Ishikawa (cell line): ENCODE results near the gene FURIN.

Experiments
- NFIC ChIP-seq: IDR thresholded peaks from 2 replicates; pipeline ENCODE4 v1.6.1; 2012
- TEAD4 ChIP-seq: IDR thresholded peaks from 2 replicates; pipeline ENCODE4 v1.6.1; 2012

DNA sequence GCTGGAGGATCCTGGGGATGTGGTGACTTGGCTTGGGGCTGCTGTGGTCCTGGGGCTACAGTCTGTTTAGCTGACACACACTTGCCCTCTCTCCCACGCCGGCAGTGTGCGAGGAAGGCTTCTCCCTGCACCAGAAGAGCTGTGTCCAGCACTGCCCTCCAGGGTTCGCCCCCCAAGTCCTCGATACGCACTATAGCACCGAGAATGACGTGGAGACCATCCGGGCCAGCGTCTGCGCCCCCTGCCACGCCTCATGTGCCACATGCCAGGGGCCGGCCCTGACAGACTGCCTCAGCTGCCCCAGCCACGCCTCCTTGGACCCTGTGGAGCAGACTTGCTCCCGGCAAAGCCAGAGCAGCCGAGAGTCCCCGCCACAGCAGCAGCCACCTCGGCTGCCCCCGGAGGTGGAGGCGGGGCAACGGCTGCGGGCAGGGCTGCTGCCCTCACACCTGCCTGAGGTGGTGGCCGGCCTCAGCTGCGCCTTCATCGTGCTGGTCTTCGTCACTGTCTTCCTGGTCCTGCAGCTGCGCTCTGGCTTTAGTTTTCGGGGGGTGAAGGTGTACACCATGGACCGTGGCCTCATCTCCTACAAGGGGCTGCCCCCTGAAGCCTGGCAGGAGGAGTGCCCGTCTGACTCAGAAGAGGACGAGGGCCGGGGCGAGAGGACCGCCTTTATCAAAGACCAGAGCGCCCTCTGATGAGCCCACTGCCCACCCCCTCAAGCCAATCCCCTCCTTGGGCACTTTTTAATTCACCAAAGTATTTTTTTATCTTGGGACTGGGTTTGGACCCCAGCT lies 13.0 kb downstream of the FURIN start:
- TF ChIP-seq TEAD4 = no peak
- TF ChIP-seq NFIC = no peak
